Right atrium auricular region (tissue), 2 donors: ENCODE results near the gene SIGLEC6. TPM values are rescaled to one million over a fixed set of nuclear protein-coding genes. Genes with fewer than 3 reads are reported as not detected.

Experiments
- DNase-seq: peaks from one replicate; pipeline ENCODE4 v3.0.0-alpha.2; 2019; ENCODE audit warnings: low spot score
- H3K27ac ChIP-seq, 2 donors: fragments of 200-600 bp; sonication (generic); 1 replicate in 1 of 2; 2 replicates in 1 of 2; pipeline ENCODE4 v1.5.1; 2016 to 2019
- H3K27me3 ChIP-seq, 2 donors: fragments of 200-600 bp; sonication (generic); one replicate each; pipeline versions ENCODE4 v1.5.1 to v1.6.0; 2017 to 2019
- H3K36me3 ChIP-seq: fragments of 200-600 bp; sonication (generic); one replicate; pipeline ENCODE4 v1.5.1; 2016
- H3K4me1 ChIP-seq, 2 donors: fragments of 200-600 bp; sonication (generic); one replicate each; pipeline versions ENCODE4 v1.5.1 to v1.6.0; 2017 to 2019
- H3K4me3 ChIP-seq, 2 donors: fragments of 200-600 bp; sonication (generic); 1 replicate in 1 of 2; 2 replicates in 1 of 2; pipeline ENCODE4 v1.5.1; 2017 to 2019; ENCODE audit warnings: mild to moderate bottlenecking in 1 of 2, moderate library complexity in 1 of 2
- H3K9me3 ChIP-seq, 2 donors: fragments of 200-600 bp; sonication (generic); one replicate each; pipeline ENCODE4 v1.5.1; 2019
- total RNA-seq, 2 donors: library from RNA; depleted of rRNA; stranded (reverse); fragments of >200 nt; gene quantifications; one replicate each; pipeline ENCODE4 v1.1.0, GENCODE V29; 2016
- TF ChIP-seq, protein P1 (sequence below), 2 donors: fragments of 200-600 bp; sonication (generic); IDR thresholded peaks; one replicate each; pipeline ENCODE4 v1.5.1; 2019; ENCODE audit warnings: antibody characterized with exemption in 2 of 2

Gene SIGLEC6
- total RNA-seq, 2 donors from 2014 or later, result 0.16 to 0.44 TPM

DNA sequence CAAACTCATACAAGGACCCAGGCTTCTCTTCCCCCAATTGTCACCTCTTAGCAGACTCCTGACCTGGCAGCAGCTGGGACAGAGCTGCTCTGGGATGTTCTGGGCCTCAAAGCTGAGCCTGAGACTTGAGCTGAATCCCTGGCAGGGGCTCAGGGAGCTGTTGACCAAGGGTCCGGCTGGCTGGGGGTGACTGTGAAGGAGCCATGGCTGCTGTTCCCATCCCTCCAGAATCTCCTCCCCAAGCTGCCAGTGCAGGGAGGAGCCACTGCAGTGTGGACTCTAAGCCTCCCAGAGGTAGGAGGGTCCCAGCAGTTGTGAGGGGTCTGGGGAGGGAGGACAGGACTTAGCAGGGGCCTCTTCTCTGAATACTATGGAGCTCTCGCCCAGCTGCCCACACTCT is 2.2 kb downstream of the SIGLEC6 start:
- no peak overlapping the region for H3K27ac ChIP-seq
- H3K4me1 ChIP-seq, result no peaks in the 10 kb centered on the region
- H3K4me3 ChIP-seq, result no peak overlapping the region
- no peak for DNase-seq
- H3K9me3 ChIP-seq, result no peaks in the 10 kb centered on the region
- no peaks in the 10 kb centered on the region for H3K27me3 ChIP-seq
- H3K36me3 ChIP-seq, result no peaks in the 10 kb centered on the region
- TF ChIP-seq, protein P1, sequence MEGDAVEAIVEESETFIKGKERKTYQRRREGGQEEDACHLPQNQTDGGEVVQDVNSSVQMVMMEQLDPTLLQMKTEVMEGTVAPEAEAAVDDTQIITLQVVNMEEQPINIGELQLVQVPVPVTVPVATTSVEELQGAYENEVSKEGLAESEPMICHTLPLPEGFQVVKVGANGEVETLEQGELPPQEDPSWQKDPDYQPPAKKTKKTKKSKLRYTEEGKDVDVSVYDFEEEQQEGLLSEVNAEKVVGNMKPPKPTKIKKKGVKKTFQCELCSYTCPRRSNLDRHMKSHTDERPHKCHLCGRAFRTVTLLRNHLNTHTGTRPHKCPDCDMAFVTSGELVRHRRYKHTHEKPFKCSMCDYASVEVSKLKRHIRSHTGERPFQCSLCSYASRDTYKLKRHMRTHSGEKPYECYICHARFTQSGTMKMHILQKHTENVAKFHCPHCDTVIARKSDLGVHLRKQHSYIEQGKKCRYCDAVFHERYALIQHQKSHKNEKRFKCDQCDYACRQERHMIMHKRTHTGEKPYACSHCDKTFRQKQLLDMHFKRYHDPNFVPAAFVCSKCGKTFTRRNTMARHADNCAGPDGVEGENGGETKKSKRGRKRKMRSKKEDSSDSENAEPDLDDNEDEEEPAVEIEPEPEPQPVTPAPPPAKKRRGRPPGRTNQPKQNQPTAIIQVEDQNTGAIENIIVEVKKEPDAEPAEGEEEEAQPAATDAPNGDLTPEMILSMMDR (IDR thresholded peaks at IDR 0.05), result no peak

DNA sequence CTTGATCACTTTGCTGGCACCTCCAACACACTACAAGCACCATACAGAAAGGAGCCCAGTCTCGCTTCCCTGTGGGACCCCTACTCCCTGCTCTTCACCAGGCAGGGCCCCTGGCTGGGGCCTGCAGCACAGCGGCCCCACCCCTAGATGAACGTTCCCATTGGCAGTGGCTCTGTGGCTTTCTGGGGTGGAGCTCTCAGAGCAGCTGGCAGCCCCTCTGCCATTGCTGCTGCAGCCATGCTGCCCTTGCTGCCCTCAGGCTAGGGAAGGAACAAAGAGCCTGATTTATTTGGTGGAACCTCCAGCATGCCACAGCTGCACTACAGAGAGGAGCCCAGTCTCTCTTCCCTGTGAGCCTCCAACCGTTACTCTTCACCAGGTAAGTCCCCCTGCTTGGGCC is 5.8 kb downstream of the SIGLEC6 start:
- no peak for DNase-seq
- H3K27ac ChIP-seq, result no peak overlapping the region
- H3K9me3 ChIP-seq, result no peaks in the 10 kb centered on the region
- no peaks in the 10 kb centered on the region for H3K27me3 ChIP-seq
- H3K36me3 ChIP-seq, result no peaks in the 10 kb centered on the region
- H3K4me1 ChIP-seq, result no peaks in the 10 kb centered on the region
- TF ChIP-seq, protein P1 (IDR thresholded peaks at IDR 0.05), result no peak
- H3K4me3 ChIP-seq, result no peak overlapping the region

DNA sequence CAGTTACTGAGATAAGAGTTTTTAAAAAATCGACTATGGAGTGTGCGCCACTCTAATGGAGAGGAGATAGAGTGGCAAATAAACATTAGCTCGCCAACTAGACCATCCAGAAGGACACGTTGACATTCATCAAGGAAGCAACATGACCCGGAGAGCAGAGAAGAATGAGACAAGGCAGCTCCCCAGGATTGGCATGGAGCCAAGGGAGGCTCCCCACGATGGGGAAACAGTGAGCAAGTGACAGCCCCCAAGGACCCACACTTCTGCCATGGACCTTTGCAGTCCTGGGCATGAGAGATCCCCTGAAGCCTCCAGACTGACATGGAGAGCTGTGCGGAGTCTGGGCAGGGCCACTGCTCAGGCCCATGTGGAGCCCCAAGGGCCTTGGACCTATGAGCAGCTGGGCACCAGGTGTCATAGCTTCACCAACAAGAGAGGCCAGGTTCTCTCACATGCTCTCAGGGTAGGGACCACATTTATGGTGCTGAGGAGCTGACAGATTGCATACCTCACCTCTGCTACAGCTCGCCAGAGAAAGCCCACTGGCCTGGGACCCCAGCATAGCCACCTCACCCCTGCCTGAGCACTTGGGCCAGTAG is 6.7 kb downstream of the SIGLEC6 start:
- DNase-seq, result no peak
- Histone ChIP-seq H3K27me3 (no peaks in the 10 kb centered on the region), H3K4me3 (no peak overlapping the region), H3K9me3 (no peaks in the 10 kb centered on the region), H3K27ac (no peak overlapping the region), H3K36me3 (no peaks in the 10 kb centered on the region), H3K4me1 (no peaks in the 10 kb centered on the region)
- TF ChIP-seq, protein P1 (IDR thresholded peaks at IDR 0.05), result no peak

DNA sequence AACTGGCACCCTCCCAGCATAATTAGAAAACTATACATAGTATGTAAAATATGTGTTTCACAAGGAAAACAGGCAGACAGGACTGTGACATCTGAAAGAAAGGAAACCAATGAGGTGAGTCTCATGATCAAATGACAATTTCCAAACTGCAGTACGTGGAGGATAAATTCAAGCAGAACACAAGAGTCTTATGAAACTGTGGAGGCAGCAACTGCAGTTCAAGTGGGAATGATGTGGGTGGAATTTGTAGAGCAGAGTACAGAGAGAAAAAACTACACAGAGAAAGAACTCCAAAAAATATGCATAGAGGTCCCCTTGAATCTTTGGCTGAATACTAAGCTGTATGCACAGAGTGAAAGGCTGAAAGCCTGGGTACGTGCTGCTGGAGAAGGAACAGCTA is 9.7 kb downstream of the SIGLEC6 start:
- DNase-seq, result no peak
- Histone ChIP-seq H3K27me3 (no peaks in the 10 kb centered on the region), H3K4me3 (no peak overlapping the region), H3K36me3 (no peaks in the 10 kb centered on the region), H3K27ac (no peak overlapping the region), H3K4me1 (no peaks in the 10 kb centered on the region), H3K9me3 (no peaks in the 10 kb centered on the region)
- TF ChIP-seq, protein P1 (IDR thresholded peaks at IDR 0.05), result no peak

DNA sequence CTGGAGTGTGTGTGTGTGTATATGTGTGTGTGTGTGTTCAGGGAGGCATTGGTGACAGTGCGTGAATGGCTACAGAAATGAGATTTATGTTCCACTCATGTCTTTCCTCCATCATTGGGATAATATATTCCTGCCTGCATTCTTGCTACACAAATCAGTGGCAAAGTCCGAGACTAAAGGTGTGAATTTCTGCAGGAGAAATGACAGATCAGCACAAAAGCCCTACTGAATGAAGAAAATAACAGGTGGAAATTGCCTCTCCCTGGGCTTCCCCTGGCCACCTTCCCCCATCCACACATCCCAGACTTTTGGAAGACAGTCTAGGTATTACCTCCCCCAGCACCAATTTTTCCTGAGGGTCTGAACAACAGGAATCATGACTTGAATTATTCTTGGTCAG is 10.1 kb downstream of the SIGLEC6 start:
- H3K36me3 ChIP-seq, result no peaks in the 10 kb centered on the region
- H3K27me3 ChIP-seq, result no peaks in the 10 kb centered on the region

More for the DNA sequence above, 10.1 kb downstream of the SIGLEC6 start:
- TF ChIP-seq, protein P1 (IDR thresholded peaks at IDR 0.05), result no peak
- no peaks in the 10 kb centered on the region for H3K9me3 ChIP-seq
- no peak for DNase-seq
- H3K4me3 ChIP-seq, result no peak overlapping the region
- H3K4me1 ChIP-seq, result no peaks in the 10 kb centered on the region
- no peak overlapping the region for H3K27ac ChIP-seq
